KOPT-K1 (cell line): ENCODE data around the gene FOXD4L3.
"Not testable (repeated sequence)": the region's sequence is repeated elsewhere in the genome, so short reads cannot be mapped to it uniquely, and the experiment has no call there.

Experiments
- H3K27ac ChIP-seq: fragments of 200-600 bp; sonication (generic); 2 replicates; pipeline ENCODE4 v1.5.1; 2016; ENCODE audit warnings: antibody characterized with exemption, mild to moderate bottlenecking, low read depth, low read length; ENCODE audit not compliant: poor library complexity, severe bottlenecking
- H3K36me3 ChIP-seq: fragments of 200-600 bp; sonication (generic); 2 replicates; pipeline ENCODE4 v1.5.1; 2017; ENCODE audit warnings: antibody characterized with exemption, mild to moderate bottlenecking, low read length, moderate library complexity; ENCODE audit not compliant: insufficient read depth
- H3K9me3 ChIP-seq: fragments of 200-600 bp; sonication (generic); 2 replicates; pipeline ENCODE4 v1.5.1; 2017; ENCODE audit warnings: antibody characterized with exemption, low read length, mild to moderate bottlenecking; ENCODE audit not compliant: insufficient read depth, poor library complexity, severe bottlenecking

The FOXD4L3 gene

GRCh38 chr9:68302567-68302966 lies at the start of gene FOXD4L3:
TSS of gene FOXD4L3 (plus strand) at chr9:68302867. CDS start at chr9:68302952, 85 bp downstream.
- H3K27ac ChIP-seq, H3K9me3 ChIP-seq, H3K36me3 ChIP-seq: not testable (repeated sequence)

- not testable (repeated sequence) for H3K9me3 ChIP-seq, H3K36me3 ChIP-seq, H3K27ac ChIP-seq
These were observed 21.6 kb upstream of the FOXD4L3 start for GRCh38 chr9:68281041-68281440.

- not testable (repeated sequence) for H3K36me3 ChIP-seq, H3K27ac ChIP-seq, H3K9me3 ChIP-seq
These were observed 1.1 kb downstream of the FOXD4L3 start for GRCh38 chr9:68303771-68304170.

DNA sequence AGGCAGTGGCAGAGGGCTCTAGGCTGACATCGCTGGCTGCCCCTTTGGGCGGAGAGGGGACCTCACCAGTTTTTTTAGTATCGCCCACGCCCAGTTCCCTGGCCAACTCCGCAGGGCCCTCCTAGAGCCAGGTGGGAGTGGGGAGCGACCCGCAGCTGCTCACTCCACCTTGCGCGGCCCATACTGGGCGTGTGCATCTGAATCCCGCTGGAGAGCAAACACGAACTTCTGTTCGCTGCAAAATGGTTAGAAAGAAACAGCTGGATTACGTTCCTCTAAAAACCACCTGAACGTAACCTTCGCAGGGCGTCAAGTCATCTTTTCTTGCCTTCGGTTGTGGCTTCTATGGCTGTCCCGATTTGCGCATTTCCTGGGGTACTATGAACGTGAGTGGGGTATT lies 1.5 kb downstream of the FOXD4L3 start:
- not testable (repeated sequence) for H3K36me3 ChIP-seq, H3K27ac ChIP-seq, H3K9me3 ChIP-seq

DNA sequence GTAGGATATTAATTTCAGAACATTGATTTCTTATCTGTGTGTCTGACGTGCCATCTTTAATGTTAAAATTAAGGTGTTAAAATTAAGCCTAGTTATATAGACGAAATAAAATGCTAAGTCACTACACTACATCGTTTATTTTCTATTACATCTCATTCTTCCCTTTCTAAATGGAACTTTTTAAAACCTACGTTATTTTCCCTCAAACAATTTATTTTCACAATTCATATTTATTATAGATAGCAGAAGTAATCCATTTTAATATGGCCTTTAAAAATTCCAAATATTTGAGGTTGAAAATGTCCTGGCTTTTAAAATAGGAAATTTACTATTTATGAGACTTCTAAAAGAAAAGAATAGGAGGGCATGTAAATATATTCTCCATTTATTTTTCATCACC lies 2.1 kb downstream of the FOXD4L3 start:
- H3K9me3 ChIP-seq, H3K27ac ChIP-seq, H3K36me3 ChIP-seq: not testable (repeated sequence)

- not testable (repeated sequence) for H3K27ac ChIP-seq, H3K9me3 ChIP-seq
These were observed 3.1 kb downstream of the FOXD4L3 start for GRCh38 chr9:68305680-68306285.

GRCh38 chr9:68306391-68306964 lies 3.8 kb downstream of the FOXD4L3 start:
- H3K27ac ChIP-seq, H3K9me3 ChIP-seq, H3K36me3 ChIP-seq: not testable (repeated sequence)

More at GRCh38 chr9:68305680-68306285, 3.1 kb downstream of the FOXD4L3 start:
- H3K36me3 ChIP-seq: not testable (repeated sequence)

DNA sequence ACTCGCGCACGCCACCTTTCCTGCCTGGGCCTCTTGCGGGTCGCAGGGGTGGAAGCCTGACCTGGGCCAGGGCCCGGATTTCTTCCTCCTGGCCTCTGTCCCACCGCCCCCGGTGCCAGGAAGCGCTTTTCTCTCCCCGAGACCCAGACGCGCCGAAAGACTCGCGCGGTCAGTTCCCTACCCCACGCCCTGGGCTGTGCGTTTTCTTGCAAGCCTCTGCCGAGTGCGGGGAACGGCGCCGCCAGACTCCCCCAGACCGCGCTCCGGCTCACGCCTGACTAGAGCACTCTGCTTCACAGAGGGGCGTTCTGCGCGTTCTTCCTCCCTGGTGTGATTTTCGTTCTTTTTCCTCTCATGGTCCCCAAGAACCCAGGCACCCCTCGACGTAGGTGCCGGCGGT lies 4.5 kb downstream of the FOXD4L3 start:
- not testable (repeated sequence) for H3K9me3 ChIP-seq, H3K27ac ChIP-seq, H3K36me3 ChIP-seq

GRCh38 chr9:68307654-68308053 lies 5.0 kb downstream of the FOXD4L3 start:
- H3K36me3 ChIP-seq, H3K27ac ChIP-seq, H3K9me3 ChIP-seq: not testable (repeated sequence)

GRCh38 chr9:68311208-68311607 lies 8.5 kb downstream of the FOXD4L3 start:
- not testable (repeated sequence) for H3K9me3 ChIP-seq, H3K27ac ChIP-seq, H3K36me3 ChIP-seq

- not testable (repeated sequence) for H3K27ac ChIP-seq, H3K36me3 ChIP-seq, H3K9me3 ChIP-seq
These were observed 15.5 kb downstream of the FOXD4L3 start for GRCh38 chr9:68318209-68318608.

GRCh38 chr9:68323749-68324148 lies 21.1 kb downstream of the FOXD4L3 start:
- H3K9me3 ChIP-seq, H3K27ac ChIP-seq, H3K36me3 ChIP-seq: not testable (repeated sequence)

DNA sequence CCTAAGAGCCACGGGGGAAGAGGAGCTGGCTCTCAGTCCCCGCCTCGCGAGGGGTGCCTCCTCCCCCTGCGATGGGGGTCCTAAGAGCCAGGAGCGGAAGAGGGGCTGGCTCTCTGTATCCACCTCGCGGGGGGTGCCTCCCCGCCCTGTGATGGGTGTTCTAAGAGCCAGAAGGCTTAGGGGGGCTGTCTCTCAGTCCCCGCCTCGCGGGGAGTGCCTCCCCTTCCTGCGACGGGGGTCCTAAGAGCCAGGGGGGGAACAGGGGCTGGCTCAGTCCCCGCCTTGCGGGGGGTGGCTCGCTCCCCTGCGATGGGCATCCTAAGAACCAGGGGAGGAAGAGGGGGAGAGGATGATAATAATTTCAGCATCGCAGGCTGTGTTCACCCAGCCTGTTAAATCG lies 21.9 kb downstream of the FOXD4L3 start:
- H3K9me3 ChIP-seq, H3K27ac ChIP-seq, H3K36me3 ChIP-seq: not testable (repeated sequence)

- not testable (repeated sequence) for H3K27ac ChIP-seq, H3K9me3 ChIP-seq, H3K36me3 ChIP-seq
These were observed 26.4 kb downstream of the FOXD4L3 start for GRCh38 chr9:68329106-68329505.

DNA sequence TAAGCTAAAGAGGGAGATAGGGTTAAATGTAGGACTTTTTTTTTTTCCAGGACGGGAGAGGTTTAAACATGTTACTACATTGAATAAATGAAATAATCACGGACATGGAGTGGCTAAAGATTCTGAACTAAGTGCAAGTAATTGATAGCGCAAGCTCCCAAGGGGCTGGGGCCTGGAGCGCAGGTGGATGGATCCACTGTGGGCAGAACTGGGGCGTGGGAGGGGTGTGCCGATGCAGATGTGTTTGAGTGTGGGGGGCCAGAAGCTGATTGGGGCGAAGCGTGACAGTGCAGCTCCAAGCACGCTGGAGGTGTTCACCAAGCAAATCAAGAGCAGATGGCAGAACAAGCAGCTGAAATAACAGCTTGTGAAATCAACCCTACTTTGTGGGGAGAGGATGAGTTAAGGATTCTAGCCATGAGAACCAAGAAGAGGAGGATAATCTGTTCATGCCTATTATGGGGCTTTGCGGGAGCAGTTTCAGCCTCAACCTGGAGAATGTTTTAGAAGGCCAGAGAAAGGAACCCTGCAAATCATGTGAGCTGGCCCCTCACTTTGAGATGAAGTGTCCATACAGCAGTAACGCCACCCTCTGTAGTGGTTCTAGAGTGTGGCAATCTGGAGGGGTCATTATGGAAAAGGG lies 28.0 kb downstream of the FOXD4L3 start:
- not testable (repeated sequence) for H3K27ac ChIP-seq, H3K9me3 ChIP-seq, H3K36me3 ChIP-seq

- H3K9me3 ChIP-seq, H3K36me3 ChIP-seq, H3K27ac ChIP-seq: not testable (repeated sequence)
These were observed 29.5 kb downstream of the FOXD4L3 start for GRCh38 chr9:68332122-68332521.
